ENCODE data around the gene DUSP14.

The DUSP14 gene

DNA sequence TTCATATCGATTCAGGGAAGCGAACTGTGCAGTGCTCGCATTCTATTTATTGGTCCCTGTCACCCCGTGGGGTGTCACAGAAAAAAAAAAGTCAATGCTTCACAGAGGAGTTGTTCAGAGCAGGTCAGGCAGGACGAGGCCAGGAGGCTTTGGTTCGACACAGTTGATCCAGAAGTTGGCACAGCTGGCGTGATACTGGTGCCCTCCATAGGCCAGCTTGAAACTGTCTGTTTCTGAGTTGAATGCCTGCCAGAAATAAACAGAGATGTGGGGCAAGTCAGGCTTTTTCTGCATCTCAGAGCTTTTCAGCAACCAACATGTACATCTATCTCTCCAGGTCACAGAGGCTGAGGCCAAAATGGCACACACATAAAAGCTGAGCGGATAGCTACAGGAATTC is 29.1 kb downstream of the DUSP14 start:
- no peak for DNase-seq

DNA sequence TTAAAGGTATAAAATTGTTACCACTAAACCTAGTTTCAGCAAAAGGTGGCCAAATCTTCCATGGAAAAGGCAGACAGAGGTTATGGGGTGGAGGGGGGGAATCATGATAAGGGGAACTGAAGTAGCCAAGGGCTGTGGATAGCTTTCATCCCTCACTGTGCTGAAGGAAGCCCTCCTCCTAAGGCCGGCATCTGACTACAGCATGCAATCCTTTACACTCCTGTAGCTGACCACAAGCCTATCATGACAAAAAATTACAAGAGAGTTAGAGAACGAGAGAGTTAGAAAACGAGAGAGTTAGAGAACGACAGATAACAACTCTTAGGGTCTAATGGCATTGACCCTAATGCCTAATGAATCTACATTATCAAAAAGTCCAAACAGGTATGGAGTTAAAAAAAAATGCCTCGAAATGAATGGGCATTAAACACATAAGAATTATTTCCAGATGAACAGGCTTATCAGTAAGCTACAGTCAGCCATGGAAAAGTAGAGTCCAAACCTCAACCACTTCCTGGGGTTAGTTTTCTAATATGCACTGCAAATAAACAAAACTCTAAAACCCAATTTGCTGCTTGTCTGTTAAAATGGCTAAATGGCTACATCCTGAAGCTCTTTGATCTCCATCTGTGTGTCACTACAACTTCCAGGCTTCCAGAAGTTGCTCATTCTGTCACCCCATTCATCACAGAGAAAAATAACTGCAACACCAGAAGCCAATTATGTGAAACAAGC is 29.7 kb downstream of the DUSP14 start:
- DNase-seq = no peak

DNA sequence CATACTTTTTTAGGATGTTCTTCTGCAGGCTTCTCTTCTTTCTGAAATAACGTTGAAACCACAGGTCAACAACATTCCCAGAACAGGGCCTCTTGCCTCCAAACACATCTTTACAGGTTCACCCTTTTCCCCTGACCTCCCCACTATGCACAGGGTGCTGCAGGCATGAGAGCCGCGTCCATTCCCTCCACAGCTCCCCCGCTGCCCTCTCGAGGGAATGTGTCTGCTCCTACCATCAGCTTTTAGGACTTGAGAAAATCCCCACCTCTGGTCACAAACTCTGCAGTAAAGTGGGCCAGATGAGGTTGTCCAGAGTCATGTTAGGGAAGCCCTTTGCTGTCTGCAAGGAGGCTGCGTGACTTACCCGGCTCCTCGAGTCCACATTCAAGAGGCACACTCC is 30.5 kb downstream of the DUSP14 start:
- no peak for DNase-seq

DNA sequence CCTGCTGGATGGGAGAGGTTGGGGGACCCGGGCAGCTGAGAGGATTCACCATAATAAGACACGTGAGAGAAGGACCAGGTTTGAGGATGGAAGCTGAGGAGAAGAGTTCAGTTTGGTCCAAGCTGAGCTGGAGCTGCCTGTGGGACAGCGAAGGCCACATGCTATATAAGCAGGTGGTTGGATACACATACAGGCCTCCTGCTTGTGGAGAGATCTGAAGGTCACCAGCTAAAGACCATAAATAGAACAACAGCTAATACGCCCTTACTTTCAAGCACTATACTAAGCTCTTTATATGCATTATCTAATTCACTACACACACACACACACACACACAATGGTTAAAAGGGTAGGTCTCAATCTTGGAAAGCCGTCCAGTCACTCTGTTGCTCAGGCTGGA is 32.1 kb downstream of the DUSP14 start:
- no peak for DNase-seq

DNA sequence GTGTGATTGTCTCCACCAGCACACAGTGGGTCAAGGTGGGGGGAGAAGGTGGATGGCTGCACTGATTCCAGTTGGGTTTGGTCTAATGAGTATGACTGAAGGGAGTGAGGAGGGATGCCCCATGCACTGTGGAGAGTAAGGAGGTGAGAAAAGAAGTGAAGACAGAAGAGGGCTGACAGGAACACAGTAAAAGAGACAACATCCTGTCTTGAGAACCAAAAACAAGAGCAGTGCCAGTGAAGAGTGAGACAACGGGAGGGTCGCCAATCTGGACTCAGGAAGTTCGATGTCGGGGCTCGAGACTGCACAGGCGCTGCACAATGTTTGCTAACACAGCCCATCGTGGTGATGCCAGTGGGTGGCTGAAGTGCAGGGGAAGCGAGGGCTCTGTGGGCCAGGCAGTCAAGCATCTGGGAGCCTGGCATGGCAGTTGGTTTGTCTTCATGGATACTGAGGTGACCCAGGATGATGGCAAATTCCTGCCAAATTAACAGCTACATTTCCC is 34.1 kb downstream of the DUSP14 start:
- no peak for DNase-seq

DNA sequence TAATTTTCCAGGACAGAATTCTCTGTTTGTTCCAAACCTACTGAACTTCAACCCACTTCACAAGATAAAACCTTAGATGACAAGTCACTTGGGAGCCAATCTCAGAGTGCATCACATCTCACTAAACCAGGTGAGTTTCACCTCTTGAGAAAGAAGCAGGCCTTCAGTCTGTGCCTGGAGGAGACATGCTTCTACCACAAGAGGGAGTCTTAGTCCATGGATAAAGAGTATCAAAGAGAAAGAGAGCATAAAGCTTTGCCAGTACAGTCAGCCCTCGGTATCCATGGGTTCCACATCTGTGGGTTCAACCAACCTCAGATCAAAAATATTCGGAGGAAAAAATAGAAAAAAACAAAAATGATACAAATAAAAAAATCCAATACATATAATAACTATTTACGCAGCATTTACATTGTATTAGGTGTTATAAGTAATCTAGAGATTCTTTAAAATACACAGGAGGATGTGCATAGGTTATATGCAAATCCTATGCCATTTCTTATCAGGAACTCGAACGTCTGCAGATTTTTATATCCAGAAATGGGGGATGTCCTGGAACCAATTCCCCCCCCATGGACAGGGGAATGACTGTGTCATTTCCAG is 37.7 kb downstream of the DUSP14 start:
- no peak for DNase-seq

DNA sequence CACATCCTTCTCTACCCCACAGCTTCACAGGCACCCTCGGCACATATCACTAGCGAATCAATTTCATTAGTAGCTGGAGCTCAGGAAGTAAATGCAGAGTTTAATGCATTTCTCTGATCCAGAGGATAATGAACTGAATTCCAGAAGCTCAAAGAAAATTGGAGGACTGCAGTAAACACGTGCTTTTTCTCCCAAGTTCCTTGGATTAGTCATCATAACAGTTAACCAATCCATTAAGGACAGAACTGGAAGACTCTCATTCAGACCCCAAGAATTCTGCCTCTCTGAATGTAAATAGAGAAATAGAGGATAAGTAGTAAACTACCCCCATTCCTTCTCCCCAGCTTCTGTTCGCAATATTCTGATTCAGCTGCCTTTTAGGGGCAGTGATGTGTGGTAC is 40.7 kb downstream of the DUSP14 start:
- DNase-seq = no peak

DNA sequence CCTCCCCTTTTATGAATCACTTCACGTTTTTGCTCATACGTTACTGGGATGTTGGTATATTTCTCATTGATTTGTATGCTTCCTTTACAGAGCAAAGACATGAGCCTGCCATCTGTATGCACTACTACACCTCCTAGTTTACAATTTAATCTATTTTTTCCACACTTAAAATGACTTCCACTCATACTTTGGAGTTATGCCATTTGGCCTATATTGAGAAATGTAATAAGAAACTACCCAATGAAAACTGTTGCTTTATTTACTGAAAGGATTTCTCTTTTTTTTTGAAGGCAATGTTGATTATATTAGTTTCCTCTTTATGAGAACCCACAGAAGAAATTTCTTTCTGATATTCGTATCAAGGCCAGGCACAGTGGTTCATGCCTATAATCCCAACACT is 43.1 kb downstream of the DUSP14 start:
- no peak for DNase-seq

DNA sequence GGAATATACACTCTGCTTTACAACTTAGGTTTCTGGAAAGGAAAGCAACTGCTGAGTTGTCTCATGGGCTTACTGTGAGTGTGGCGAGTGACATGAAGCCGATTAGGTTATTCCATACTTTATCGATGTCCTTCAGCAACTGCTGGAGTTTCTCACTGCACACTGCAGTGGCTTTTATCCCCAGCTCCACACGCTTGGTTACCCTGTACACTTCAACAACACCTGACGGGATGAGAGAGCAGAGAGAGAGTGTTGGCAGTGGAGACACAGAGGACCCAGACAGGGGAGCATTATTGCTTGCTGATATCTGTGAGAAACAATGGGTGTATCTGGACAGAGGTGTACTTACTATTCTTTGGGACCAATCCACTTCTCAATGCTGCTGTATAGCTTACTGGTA is 46.2 kb downstream of the DUSP14 start:
- no peak for DNase-seq

DNA sequence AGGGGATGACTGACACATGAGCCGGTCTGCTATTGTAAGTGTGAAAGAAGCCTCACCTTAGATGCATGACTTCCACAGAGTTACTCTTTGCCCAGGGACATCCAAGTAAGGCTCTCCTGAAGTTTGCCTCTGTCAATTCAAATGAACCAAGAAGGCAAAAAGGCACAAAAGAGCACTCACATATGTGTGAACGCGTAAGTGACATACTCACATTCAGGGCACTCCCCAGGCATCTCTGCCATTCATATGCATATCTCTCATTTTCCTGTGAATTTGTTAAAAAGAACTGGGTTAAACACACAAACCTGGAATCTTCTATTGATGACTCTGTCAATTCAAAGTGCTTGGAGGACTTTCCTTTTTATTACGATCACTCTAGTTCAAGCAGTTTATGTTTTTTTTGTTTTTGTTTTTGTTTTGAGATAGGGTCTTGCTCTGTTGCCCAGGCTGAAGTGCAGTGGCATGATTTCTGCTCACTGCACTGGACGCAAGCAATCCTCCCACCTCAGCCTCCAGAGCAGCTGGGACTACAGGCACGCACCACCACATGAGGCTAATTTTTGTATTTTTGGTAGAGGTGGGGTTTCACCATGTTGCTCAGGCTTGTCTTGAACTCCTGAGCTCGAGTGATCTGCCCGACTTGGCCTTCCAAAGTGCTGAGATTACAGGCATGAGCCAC is 49.4 kb downstream of the DUSP14 start:
- no peak for DNase-seq

DNA sequence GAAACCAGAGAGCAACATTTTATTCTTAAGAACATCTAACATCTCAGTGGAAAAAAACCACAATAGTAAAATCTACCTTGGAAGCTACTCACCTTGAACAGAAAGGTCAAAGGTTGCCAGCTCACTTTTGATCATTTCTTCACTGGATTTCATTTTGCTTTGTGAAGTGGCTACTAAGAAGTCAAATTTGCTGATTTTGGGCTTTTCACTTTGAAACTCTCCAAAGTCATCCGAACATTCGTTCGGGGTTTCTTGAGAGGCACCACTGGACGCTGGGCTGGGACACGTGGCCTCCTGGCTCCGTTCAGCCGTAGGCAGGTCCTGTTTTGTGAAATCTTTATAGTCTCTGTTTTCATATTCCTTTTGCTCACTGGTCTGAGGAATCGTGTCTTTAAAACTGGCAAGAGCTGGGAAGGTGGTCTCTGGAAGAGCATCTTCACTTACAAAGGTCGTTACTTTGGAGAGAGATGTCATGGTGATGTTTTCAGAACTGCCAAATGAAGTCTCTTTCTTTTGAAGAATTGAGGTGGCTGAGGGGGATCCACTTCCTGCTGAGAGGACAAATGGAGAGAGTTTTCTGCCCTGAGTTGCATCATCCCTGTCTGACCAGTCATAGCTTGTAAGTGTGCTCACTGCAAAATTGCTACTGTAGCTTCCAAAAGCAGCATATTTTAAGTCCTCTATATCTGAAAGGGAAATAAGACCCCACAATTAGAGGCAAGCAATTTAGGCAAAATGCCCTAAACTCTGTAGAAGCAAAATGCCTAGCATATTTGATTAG is 52.4 kb downstream of the DUSP14 start:
- DNase-seq = no peak

DNA sequence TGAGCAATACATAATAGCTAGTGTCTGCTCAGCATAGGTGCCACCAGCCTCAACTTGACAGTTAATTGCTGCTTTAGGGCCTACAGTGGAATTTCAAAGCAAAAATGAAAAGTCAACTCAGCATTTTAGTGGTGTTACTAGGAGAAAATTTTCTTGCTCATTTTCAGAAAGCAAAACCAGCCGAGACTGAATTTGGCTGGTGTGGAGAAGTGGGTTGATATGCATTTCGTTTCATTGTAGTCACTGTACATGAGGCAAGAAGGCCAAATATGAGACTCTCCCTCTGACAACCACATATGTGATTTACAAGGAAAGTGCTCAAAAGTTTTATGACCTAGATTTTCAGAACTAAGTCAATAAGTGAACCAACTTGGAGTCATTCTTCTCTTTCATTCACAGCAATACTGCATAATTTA is 54.0 kb downstream of the DUSP14 start:
- DNase-seq = no peak

DNA sequence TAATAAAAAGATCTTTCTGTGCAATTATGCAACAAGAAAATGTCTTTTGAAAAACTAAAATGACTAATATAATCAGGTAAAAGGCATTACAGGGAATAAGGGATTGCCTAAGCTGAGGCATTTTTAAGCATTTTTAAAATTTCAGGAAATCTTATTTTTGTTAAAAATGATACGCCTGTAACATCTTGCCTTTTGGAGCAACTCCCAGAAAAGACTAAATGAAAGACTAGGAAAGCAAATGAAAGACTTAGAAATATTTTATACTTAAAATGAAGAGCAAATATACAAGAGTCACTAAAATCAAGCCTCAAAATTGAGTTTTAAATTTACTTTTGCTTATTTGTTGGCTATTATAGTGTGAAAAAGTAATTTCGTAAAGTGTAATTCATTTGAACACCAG is 55.8 kb downstream of the DUSP14 start:
- DNase-seq = no peak

DNA sequence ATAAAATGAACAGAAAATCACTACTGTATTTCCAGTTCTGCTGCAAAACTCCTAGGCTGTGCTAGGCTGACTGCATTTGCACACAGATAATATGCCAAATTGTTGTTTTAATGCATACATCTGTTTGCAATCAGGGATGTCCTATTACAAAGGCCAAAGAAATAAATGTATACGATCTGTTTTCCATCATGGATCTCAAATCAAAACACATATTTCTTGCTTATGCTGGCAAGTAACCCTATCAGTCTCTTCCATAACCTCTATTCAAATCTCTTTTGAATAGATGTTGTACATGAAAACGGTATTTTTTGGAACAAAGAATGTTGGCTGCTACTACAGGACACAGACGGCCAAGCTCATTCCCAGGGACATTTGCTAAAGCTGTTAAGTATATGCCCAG is 56.6 kb downstream of the DUSP14 start:
- DNase-seq = no peak

DNA sequence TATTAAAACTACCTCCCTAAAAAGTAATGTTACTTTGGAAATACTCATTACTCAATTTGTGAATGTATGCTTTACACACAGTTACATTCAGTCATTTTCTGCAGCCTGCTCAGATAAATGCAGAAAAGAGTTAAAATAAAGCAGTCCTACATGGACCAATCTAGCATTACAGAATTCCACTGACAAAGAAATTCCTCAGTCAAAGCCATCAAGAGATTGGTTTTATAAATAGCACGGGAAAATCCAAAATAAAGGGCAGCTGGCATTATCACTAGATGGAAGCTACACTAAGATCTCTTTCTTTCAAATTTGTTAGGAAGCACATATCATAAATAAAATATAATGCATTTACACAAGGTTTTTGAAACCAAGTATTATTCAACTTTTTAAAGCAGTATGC is 58.3 kb downstream of the DUSP14 start:
- no peak for DNase-seq

DNA sequence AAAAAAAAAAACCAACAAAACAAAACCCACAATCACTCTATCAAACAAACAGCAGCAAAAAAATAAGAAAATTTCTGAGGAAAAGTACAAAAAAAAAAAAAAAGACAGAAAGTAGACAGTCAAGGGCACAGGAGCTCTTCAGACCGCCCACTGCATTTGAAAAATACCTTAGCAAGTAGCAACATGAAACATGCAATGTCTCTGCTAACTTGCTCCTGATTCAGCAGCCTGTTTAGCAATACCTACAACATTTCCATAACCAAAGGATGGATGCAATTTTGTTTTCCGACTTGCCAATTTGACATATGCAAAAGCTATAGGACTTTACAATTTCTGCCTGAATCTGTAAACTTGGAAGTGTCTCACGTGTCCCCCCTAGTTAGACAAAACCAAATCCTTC is 62.1 kb downstream of the DUSP14 start:
- no peak for DNase-seq

DNA sequence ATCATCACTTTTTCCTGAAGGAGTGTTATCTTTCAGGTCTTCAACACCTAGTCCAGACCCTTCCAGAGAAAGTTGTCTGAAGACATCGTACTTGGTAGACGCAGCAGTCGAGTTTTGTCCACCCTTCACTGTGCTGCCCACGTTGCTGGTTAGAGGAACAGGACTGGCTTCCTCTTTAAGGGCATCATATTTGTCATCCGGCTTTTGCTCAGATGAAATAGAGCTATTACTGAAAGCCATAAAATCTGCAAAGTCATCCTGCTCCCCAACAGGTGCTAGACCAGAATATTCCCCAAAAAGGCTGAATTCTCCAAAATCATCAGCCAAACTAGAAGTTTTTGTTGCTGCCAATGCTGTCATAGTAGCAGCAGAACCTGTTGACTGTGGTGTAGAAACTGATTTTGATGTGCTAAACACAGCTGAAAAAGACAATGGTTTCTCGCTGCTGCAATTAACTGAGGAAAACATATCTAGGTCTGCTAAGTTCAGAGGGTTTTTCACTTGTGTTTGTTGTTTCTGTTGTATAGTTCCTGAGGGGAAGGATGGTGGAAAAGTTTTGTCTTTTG is 63.8 kb downstream of the DUSP14 start:
- no peak for DNase-seq

DNA sequence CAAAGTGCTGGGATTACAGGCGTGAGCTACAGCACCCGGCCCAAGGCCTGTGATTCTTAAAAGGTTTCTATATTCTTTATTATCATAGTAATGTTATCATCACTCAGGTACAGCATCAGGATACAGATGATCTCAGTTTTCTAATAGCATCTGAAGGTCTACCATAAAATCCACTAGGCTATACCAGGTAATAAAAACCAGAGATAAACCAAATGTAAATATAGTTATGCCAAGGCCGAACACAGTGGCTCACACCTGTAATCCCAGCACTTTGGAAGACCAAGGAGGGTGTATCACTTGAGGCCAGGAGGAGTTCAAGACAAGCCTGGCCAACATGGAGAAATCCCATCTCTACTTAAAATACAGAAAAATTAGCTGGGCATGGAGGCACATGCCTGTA is 65.7 kb downstream of the DUSP14 start:
- DNase-seq = no peak

DNA sequence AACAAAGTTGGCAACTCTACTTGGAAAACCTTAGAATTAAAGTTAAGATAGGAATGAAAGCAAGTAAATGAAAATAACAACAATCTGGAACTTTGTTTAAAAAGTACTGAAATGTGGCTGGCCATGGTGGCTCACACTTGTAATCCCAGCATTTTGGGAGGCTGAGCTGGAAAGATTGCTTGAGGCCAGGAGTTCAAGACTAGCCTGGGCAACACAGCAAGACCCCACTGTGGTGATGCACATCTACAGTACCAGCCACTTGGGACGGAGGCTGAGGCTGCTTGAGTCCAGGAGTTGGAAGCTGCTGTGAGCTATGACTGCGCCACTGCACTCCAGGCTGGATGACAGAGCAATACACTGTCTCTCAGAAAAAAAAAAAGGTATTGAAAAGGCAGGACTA is 67.8 kb downstream of the DUSP14 start:
- no peak for DNase-seq

DNA sequence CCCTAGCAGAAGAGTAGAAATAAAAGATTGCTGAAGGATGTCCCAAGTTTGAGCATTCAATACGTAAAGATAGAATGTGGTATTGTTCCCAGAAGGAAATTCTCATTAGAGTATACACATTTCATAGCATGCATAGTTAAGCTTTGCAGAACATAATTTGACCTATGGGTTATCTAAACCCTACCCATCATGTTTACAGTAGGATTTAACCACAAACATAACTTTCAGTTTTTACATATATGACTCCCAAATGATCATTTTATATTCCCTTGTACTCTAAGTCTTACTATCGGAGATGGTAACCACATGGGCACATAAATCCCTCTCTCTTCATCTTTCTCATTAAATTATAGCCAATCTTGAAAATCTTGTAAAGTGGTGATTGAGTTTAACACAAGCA is 68.6 kb downstream of the DUSP14 start:
- DNase-seq = no peak

DNA sequence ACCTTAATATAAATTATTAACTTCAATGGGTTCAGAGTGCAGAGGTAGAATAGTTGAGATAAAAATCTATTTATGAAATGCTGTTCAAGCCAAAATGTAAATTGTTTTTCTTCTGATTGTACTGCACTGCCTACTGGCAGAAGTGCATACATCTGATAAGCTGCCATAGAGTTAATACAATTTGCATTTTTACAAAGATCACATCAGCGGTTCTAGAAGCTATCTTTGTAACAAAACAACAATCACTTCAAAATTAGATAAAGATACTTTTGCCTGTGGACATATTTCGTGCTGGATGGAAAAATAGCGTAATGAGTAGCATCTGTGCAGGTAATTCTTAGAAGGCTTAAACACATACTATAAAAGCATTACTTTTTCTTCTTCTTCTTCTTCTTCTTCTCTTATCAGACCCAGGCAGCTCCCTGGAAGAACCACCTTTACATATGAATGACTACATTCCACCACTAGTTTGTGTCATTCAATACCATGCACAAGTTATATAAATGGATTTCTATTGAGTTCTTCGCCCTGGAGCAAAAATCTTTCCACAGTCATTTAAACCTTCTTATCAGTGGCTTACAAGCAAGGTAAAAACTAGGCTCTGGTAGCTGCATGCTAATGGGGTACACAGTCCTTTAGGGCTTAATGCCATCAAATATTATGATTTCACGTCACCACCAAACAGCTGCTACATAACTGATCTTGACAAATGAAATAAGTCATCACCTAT is 72.5 kb downstream of the DUSP14 start:
- DNase-seq = no peak

Data from stimulated activated CD8-positive, alpha-beta memory T cell treated with anti-CD3 and anti-CD28 coated beads, Interleukin-4, amount 100 ng/mL, for 48 hours (primary cell).